HepG2 (cell line): Measurements from ENCODE around the gene NODAL. TPM values are rescaled to one million over a fixed set of nuclear protein-coding genes. Genes with fewer than 3 reads are reported as not detected.
A peak's percentile ranks its signal among the peaks of the same experiment; 100 is the strongest.

ENCODE experiments used
- ATAC-seq: fragments of 200-7000 bp; cut with Tn5 transposase; 3 replicates; pipeline ENCODE4 v1.9.1; 2020; ENCODE audit warnings: mild to moderate bottlenecking, moderate library complexity
- BruUV-seq: library from RNA; stranded (reverse); fragments of 400-500 nt; replicated peaks from 2 replicates; lab custom pipeline; 2021; lab: Mats Ljungman, UMichigan
- CTCF ChIA-PET: fragments of 300-600 bp; formaldehyde crosslinking; extraction: SDS; loops from one replicate; lab custom pipeline; 2021; ENCODE audit warnings: low total read pairs, inconsistent platforms, low intra/inter-chr PET ratio; lab: Yijun Ruan, JAX
- POLR2A ChIA-PET: fragments of 350-600 bp; sonication (Branson Sonifier 250); formaldehyde crosslinking; loops from one replicate; lab custom pipeline; 2020; ENCODE audit warnings: antibody characterized with exemption, inconsistent platforms; lab: Yijun Ruan, JAX
- DNase-seq: peaks from one replicate; pipeline ENCODE4 v3.0.0-alpha.2; 2015; ENCODE audit warnings: low spot score
- FAIRE-seq: peaks from 3 replicates; lab custom pipeline; 2011; peaks lifted over from hg19 to GRCh38; lab: Jason Lieb, UNC
- H2AFZ ChIP-seq: one replicate; pipeline ENCODE4 v1.6.1; 2011; ENCODE audit warnings: low read length, inconsistent platforms
- H3K27ac ChIP-seq: fragments of 300-600 bp; 3 replicates; pipeline ENCODE4 v1.8.0; 2011; ENCODE audit warnings: mixed run types, mild to moderate bottlenecking, mixed read lengths, low read length, inconsistent platforms; ENCODE audit not compliant: insufficient read depth; ENCODE audit errors: extremely low read length
- H3K27me3 ChIP-seq, 2 experiments: fragments of 200-600 bp in 1 of 2; 2 replicates in 1 of 2; 3 replicates in 1 of 2; pipeline versions ENCODE4 v1.6.0 to v1.8.0; 2011; ENCODE audit warnings: low read length in 2 of 2, mild to moderate bottlenecking in 2 of 2, moderate library complexity in 2 of 2, inconsistent platforms in 1 of 2; ENCODE audit not compliant: insufficient read depth in 2 of 2, control insufficient read depth in 1 of 2
- H3K36me3 ChIP-seq, 2 experiments: fragments of 200-600 bp in 1 of 2; replicated peaks in 1 of 2; 2 replicates in 1 of 2; 3 replicates in 1 of 2; pipeline versions ENCODE4 v1.5.1 to v1.8.0; 2011; ENCODE audit warnings: low read length in 2 of 2, inconsistent platforms in 1 of 2; ENCODE audit not compliant: insufficient read depth in 2 of 2, control insufficient read depth in 1 of 2
- H3K4me1 ChIP-seq: 2 replicates; pipeline ENCODE4 v1.5.1; 2012; ENCODE audit warnings: low read length, inconsistent platforms; ENCODE audit not compliant: insufficient read depth
- H3K4me2 ChIP-seq: 2 replicates; pipeline ENCODE4 v1.6.0; 2011; ENCODE audit warnings: low read depth, low read length, inconsistent platforms
- H3K4me3 ChIP-seq, 3 experiments: fragments of 200-600 bp in 1 of 3; sonication (generic), shearing (Covaris generic) in 1 of 3; replicated peaks in 1 of 3; 2 replicates each; pipeline ENCODE4 v1.5.1; 2011 to 2016; ENCODE audit warnings: low read length in 3 of 3, inconsistent platforms in 2 of 3, low read depth in 2 of 3, mild to moderate bottlenecking in 2 of 3, control low read depth in 1 of 3, mixed read lengths in 1 of 3; ENCODE audit not compliant: insufficient read depth in 1 of 3
- H3K79me2 ChIP-seq: one replicate; pipeline ENCODE4 v1.6.1; 2011; ENCODE audit warnings: low read length, inconsistent platforms; ENCODE audit not compliant: insufficient read depth
- H3K9ac ChIP-seq: 2 replicates; pipeline ENCODE4 v1.6.0; 2011; ENCODE audit warnings: mild to moderate bottlenecking, low read depth, low read length, inconsistent platforms; ENCODE audit not compliant: insufficient read depth
- H3K9me3 ChIP-seq: 2 replicates; pipeline ENCODE4 v1.5.1; 2012; ENCODE audit warnings: mild to moderate bottlenecking, low read length
- H4K20me1 ChIP-seq: 2 replicates; pipeline ENCODE4 v1.6.0; 2011; ENCODE audit warnings: inconsistent platforms, mild to moderate bottlenecking, low read length, moderate library complexity; ENCODE audit not compliant: insufficient read depth
- BHLHE40 ChIP-seq: IDR thresholded peaks from 2 replicates; pipeline ENCODE4 v1.6.1; 2011; ENCODE audit warnings: low read length, improper control_type of control experiment
- FOSL2 ChIP-seq: sonication (generic); formaldehyde crosslinking; IDR thresholded peaks from 2 replicates; pipeline ENCODE4 v1.4.0; 2020; ENCODE audit warnings: missing genetic modification reagents
- NFATC3 ChIP-seq: sonication (generic); formaldehyde crosslinking; IDR thresholded peaks from 2 replicates; pipeline ENCODE4 v1.5.1; 2020; ENCODE audit warnings: mild to moderate bottlenecking, missing genetic modification reagents
- RAD21 ChIP-seq: fragments of 450-650 bp; formaldehyde crosslinking; IDR thresholded peaks from 2 replicates; pipeline ENCODE4 v1.5.0; 2020; ENCODE audit warnings: mild to moderate bottlenecking
- SMC3 ChIP-seq: IDR thresholded peaks from 2 replicates; pipeline ENCODE4 v1.6.1; 2011; ENCODE audit warnings: low read length, improper control_type of control experiment
- SOX5 ChIP-seq: IDR thresholded peaks from 2 replicates; pipeline ENCODE4 v1.6.1; 2016; ENCODE audit warnings: borderline replicate concordance
- ZFX ChIP-seq: sonication (generic); formaldehyde crosslinking; IDR thresholded peaks from 2 replicates; pipeline ENCODE4 v1.4.0; 2020; ENCODE audit warnings: mild to moderate bottlenecking, low read depth, missing genetic modification reagents, moderate library complexity
- ZNF468 ChIP-seq: sonication (generic); formaldehyde crosslinking; IDR thresholded peaks from 2 replicates; pipeline ENCODE4 v1.8.0; 2022; ENCODE audit warnings: mild to moderate bottlenecking, moderate library complexity, missing genetic modification reagents
- WGBS: methylation state at CpG from one replicate; pipeline ENCODE4 v1.1.6; 2017; ENCODE audit warnings: low lambda C conversion rate; 5-methylcytosine and 5-hydroxymethylcytosine counted together
- in situ Hi-C: cut with HindIII; loops from 2 replicates; pipeline ENCODE4 v1.10.0; 2017; ENCODE audit warnings: low pct_unique_long_range_greater_than_20kb; ENCODE audit not compliant: extremely low pct_ligation_motif_present
- intact Hi-C: fragments of 100-400 bp; cut with micrococcal nuclease; formaldehyde crosslinking; loops from one replicate; pipeline ENCODE4 v1.10.0; 2022; ENCODE audit not compliant: unreplicated experiment
- polyA plus RNA-seq, 8 experiments: library from polyadenylated mRNA; depleted of rRNA in 3 of 8; stranded (reverse) in 7 of 8; unstranded in 1 of 8; fragments of >200 nt; fragmentation: Illumina TruSeq in 4 of 8; extraction: Trizol in 4 of 8; gene quantifications; 2 replicates each; pipeline versions ENCODE4 v1.2.1 to v1.2.3, GENCODE V29; 2011 to 2016; ENCODE audit warnings: low read depth in 4 of 8, missing spikeins in 1 of 8, mixed read lengths in 1 of 8; ENCODE audit not compliant: insufficient read depth in 1 of 8
- total RNA-seq, 5 experiments: library from RNA; depleted of rRNA; stranded (reverse); fragments of >200 nt; fragmentation: Illumina TruSeq; extraction: Trizol; gene quantifications; 2 replicates each; pipeline ENCODE4 v1.2.3, GENCODE V29; 2016; ENCODE audit warnings: low read depth in 1 of 5
- TF ChIP-seq, protein P1 (sequence below): sonication (generic); formaldehyde crosslinking; IDR thresholded peaks from 2 replicates; pipeline ENCODE4 v1.4.0; 2020; ENCODE audit warnings: missing genetic modification reagents; ENCODE audit errors: not compliant biosample characterization
- TF ChIP-seq, protein P2 (sequence below): fragments of 450-650 bp; IDR thresholded peaks from 2 replicates; pipeline ENCODE4 v1.6.1; 2016
- TF ChIP-seq, protein P3 (sequence below): sonication (generic); formaldehyde crosslinking; IDR thresholded peaks from 2 replicates; pipeline ENCODE4 v1.5.0; 2020; ENCODE audit warnings: mild to moderate bottlenecking, missing genetic modification reagents, moderate library complexity

Gene NODAL
- total and polyA plus RNA-seq, 2 of the 13 experiments (the other 11 are each of a cell fraction or from before 2014, with no cell fraction given): not detected

DNA sequence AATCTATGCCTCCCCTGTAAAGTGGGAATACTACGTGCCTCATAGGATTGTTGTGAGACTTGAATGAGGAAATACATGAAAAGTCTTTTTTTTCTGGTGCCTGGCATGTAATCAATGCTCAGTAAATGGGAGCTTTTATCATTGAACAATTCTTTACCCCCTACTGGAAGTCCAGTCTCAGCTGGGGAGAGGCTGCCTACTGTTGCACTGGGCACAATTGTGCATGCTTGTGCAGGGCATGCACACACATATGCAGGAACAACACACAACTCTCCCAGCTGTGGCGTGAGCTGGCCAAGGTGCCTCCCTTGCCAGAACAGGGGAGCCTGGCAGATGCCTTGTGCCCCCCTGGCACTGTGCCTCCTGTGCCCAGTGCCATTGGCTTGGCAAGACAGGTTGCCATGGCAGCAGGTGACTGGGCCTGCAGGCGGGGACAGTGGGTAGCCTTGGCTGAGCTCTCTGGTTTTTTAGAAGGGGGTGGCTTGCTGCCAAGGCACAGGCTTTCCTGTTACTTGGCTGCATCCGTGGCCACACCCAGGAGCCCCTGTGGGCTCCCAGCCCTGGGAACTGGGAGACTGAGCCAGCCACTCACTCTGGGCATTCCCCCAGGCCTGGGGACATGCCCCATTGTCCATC lies 21.0 kb upstream of the NODAL start:
- POLR2A ChIA-PET: no interaction called here
- 42% methylated on average over 2 of the region's 4 CpGs for WGBS
- no peak for DNase-seq
- no peak overlapping the region for H3K4me2 ChIP-seq
- BruUV-seq: no TSS peak
- no peak for TF ChIP-seq SOX5 (CRISPR knock-in tag)
- TF ChIP-seq, protein P1, sequence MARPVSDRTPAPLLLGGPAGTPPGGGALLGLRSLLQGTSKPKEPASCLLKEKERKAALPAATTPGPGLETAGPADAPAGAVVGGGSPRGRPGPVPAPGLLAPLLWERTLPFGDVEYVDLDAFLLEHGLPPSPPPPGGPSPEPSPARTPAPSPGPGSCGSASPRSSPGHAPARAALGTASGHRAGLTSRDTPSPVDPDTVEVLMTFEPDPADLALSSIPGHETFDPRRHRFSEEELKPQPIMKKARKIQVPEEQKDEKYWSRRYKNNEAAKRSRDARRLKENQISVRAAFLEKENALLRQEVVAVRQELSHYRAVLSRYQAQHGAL (CRISPR knock-in tag): no peak
- no peak for TF ChIP-seq ZNF468 (CRISPR knock-in tag)
- TF ChIP-seq, all 625 proteins: peak for 0
- Histone ChIP-seq H4K20me1 (no peaks in the 10 kb centered on the region), H3K79me2 (no peaks in the 10 kb centered on the region), H2AFZ (no peak overlapping the region), H3K36me3 (no peaks in the 10 kb centered on the region), H3K27ac (no peak overlapping the region), H3K4me1 (no peaks in the 10 kb centered on the region), H3K9me3 (no peaks in the 10 kb centered on the region), H3K27me3 (peaks cover 5 to 24% of the 10 kb centered on the region in 2 experiments; a peak in 4 of 5 replicates), H3K4me3 (no peak overlapping the region), H3K9ac (no peak overlapping the region)
- in situ Hi-C loops (loop anchor here (5.0 kb wide), 1 partner anchor 75 kb away; no protein-coding TSS in a partner anchor), intact Hi-C loops (no loop called here)
- FAIRE-seq: no peak
- CTCF ChIA-PET: no interaction called here
- no peak for ATAC-seq

- H3K4me3 ChIP-seq: no peak overlapping the region
- no peaks in the 10 kb centered on the region for H4K20me1 ChIP-seq
- ATAC-seq: peak; percentile 85
- POLR2A ChIA-PET: no interaction called here
- no peaks in the 10 kb centered on the region for H3K4me1 ChIP-seq
- no TSS peak for BruUV-seq
- peaks cover 4 to 18% of the 10 kb centered on the region in 2 experiments; a peak in 4 of 5 replicates for H3K27me3 ChIP-seq
- H3K36me3 ChIP-seq: no peaks in the 10 kb centered on the region
- H3K27ac ChIP-seq: no peak overlapping the region
- CTCF ChIA-PET: interaction anchor here (1.4 to 1.8 kb wide), 3 partner anchors 76 to 81 kb away, joined by 4 to 14 read pairs (median 6); no protein-coding TSS in a partner anchor
- H3K9me3 ChIP-seq: no peaks in the 10 kb centered on the region
- peak; percentile 37 for DNase-seq
- no peak overlapping the region for H2AFZ ChIP-seq
- no peaks in the 10 kb centered on the region for H3K79me2 ChIP-seq
- in situ Hi-C loops: loop anchor here (5.0 kb wide), 1 partner anchor 76 kb away; no protein-coding TSS in a partner anchor
- H3K4me2 ChIP-seq: no peak overlapping the region
- WGBS: 22% methylated on average over 13 of the region's 13 CpGs
- no peak overlapping the region for H3K9ac ChIP-seq
- intact Hi-C loops: loop anchor here (1.0 kb wide), 1 partner anchor 79 kb away; no protein-coding TSS in a partner anchor
- peak; percentile 71 for FAIRE-seq
- TF ChIP-seq NFATC3 (CRISPR knock-in tag) (no peak), ZFX (CRISPR knock-in tag) (peak; percentile 32; the same call in 1 of the 2 replicates), FOSL2 (CRISPR knock-in tag) (0 out of 2 replicates have a peak, but pooled peaks have one; percentile 13), SMC3 (peak; percentile 73), SOX5 (CRISPR knock-in tag) (no peak), BHLHE40 (0 out of 2 replicates have a peak, but pooled peaks have one; percentile 29), RAD21 (CRISPR knock-in tag) (peak; percentile 82)
- TF ChIP-seq, protein P2, sequence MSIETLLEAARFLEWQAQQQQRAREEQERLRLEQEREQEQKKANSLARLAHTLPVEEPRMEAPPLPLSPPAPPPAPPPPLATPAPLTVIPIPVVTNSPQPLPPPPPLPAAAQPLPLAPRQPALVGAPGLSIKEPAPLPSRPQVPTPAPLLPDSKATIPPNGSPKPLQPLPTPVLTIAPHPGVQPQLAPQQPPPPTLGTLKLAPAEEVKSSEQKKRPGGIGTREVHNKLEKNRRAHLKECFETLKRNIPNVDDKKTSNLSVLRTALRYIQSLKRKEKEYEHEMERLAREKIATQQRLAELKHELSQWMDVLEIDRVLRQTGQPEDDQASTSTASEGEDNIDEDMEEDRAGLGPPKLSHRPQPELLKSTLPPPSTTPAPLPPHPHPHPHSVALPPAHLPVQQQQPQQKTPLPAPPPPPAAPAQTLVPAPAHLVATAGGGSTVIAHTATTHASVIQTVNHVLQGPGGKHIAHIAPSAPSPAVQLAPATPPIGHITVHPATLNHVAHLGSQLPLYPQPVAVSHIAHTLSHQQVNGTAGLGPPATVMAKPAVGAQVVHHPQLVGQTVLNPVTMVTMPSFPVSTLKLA: 0 out of 2 replicates have a peak, but pooled peaks have one; percentile 8
- TF ChIP-seq, protein P3, sequence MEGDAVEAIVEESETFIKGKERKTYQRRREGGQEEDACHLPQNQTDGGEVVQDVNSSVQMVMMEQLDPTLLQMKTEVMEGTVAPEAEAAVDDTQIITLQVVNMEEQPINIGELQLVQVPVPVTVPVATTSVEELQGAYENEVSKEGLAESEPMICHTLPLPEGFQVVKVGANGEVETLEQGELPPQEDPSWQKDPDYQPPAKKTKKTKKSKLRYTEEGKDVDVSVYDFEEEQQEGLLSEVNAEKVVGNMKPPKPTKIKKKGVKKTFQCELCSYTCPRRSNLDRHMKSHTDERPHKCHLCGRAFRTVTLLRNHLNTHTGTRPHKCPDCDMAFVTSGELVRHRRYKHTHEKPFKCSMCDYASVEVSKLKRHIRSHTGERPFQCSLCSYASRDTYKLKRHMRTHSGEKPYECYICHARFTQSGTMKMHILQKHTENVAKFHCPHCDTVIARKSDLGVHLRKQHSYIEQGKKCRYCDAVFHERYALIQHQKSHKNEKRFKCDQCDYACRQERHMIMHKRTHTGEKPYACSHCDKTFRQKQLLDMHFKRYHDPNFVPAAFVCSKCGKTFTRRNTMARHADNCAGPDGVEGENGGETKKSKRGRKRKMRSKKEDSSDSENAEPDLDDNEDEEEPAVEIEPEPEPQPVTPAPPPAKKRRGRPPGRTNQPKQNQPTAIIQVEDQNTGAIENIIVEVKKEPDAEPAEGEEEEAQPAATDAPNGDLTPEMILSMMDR (CRISPR knock-in tag): peak; percentile 89
Observed at GRCh38 chr10:70461397-70462348, 20.2 kb upstream of the NODAL start.
